Choroid plexus epithelial cell (primary cell): ENCODE data around the gene OR10P1.

Source experiments
- DNase-seq: peaks from one replicate; pipeline ENCODE4 v3.0.0-alpha.2; 2010; ENCODE audit warnings: low read depth
- H3K4me3 ChIP-seq: 2 replicates; pipeline ENCODE4 v1.5.1; 2011; ENCODE audit warnings: low read depth, mild to moderate bottlenecking, control low read depth, low read length, moderate library complexity
- CTCF ChIP-seq: conservative IDR thresholded peaks from 2 replicates; pipeline ENCODE4 v1.5.1; 2011; ENCODE audit warnings: low read depth, mild to moderate bottlenecking, control low read depth, inconsistent platforms, low read length, moderate library complexity

Gene OR10P1

DNA sequence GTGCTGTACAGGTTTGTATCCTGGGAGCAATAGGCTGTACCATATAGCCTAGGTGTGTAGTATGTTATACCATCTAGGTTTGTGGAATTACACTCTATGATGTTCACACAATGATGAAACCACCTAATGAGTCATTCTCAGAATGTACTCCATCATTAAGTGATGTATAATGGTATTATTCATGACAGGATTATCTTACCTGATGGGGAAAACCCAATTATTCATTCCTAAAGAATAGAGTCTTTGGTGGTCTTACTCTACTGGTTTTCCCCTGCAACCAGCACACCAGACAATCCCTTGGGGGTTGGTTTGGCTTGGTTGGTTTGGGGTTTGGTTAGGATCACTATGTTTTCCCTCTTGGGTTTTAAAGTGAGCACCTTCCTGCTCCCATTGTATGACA is 12.6 kb upstream of the OR10P1 start:
- TF ChIP-seq CTCF: no peak
- no peak for DNase-seq
- no peak overlapping the region for H3K4me3 ChIP-seq

- H3K4me3 ChIP-seq: no peak overlapping the region
- no peak for DNase-seq
- no peak for TF ChIP-seq CTCF
Observed at GRCh38 chr12:55626154-55626553, 10.5 kb upstream of the OR10P1 start.

- peak; percentile 5 for DNase-seq
Observed at GRCh38 chr12:55629058-55629841, 7.4 kb upstream of the OR10P1 start.

GRCh38 chr12:55631056-55631455 is 5.6 kb upstream of the OR10P1 start:
- DNase-seq: no peak
- no peak overlapping the region for H3K4me3 ChIP-seq
- no peak for TF ChIP-seq CTCF

More at GRCh38 chr12:55629058-55629841, 7.4 kb upstream of the OR10P1 start:
- no peak overlapping the region for H3K4me3 ChIP-seq
- no peak for TF ChIP-seq CTCF

DNA sequence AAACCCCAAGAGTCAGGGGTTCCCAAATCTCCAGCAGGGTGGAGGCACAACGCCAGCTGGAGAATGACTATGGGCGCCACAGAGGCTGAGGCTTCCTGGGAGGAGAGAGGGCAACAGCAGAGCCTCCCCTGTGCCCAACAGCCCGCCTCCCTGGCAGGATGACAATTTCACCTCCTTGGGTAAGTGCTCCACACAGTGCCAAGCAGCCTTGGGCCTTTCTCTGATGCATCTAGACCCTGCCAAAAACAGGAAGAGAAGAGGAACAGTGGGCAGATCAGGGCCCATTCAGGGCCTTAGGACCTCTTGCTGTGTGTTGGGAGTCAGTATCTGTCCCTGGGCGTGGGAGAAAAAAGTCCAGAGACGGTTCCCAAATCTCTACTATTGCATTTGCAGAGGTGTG is 5.0 kb upstream of the OR10P1 start:
- no peak overlapping the region for H3K4me3 ChIP-seq
- TF ChIP-seq CTCF: no peak
- DNase-seq: no peak

DNA sequence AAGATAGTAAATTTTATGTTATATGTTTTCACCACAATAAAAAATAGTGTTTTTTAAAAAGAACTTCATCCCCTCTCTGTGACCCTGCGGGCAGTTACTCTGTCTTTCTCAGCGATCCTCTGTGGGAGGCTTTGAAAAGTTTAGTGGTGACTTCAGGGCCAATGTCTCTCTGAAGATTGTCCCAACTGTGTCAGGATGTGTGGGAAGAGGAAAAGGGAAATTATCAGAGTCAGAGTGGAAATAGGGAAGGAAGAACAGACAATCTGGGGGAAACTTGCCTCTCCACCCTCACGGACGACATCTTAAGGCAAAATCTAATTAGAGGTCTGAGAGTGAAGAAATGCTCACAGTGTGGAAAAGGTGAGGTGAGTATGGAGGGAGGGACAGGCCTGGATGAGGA is 3.5 kb upstream of the OR10P1 start:
- TF ChIP-seq CTCF: no peak
- no peak overlapping the region for H3K4me3 ChIP-seq
- DNase-seq: no peak

- DNase-seq: no peak
- TF ChIP-seq CTCF: no peak
- H3K4me3 ChIP-seq: no peak overlapping the region
Observed at GRCh38 chr12:55636116-55636655, 506 bp upstream of the OR10P1 start.
